ENCODE measurements around the gene SUMO3.

Gene SUMO3
- 37.4 to 64.7 (median 50.9) reads per million in 3 donors for total RNA-seq

- Histone ChIP-seq H3K4me3 (ENCODE audit: insufficient read depth, low read depth, low read length, poor library complexity, severe bottlenecking) (peak within 1 kb of the TSS; percentile 66), H3K27ac (ENCODE audit: insufficient read depth, low read length, poor library complexity, severe bottlenecking) (peak within 1 kb of the TSS; percentile 84), H3K9me3 (ENCODE audit: control insufficient read depth, low read length) (no peaks in the 10 kb centered on the region), H3K36me3 (ENCODE audit: control insufficient read depth, insufficient read depth, low read length) (no peaks in the 10 kb centered on the region), H3K4me1 (ENCODE audit: control insufficient read depth, insufficient read depth, low read length, poor library complexity, severe bottlenecking) (peaks cover 14% of the 10 kb centered on the region), H3K27me3 (replicated peaks; ENCODE audit: control insufficient read depth, insufficient read depth, low read length, poor library complexity, severe bottlenecking) (no peaks in the 10 kb centered on the region)
- DNase-seq, result peak; percentile 78 to 81 (median 78)
Measured at GRCh38 chr21:44817914-44818639, at the start of gene SUMO3. TSS of gene SUMO3 (minus strand) at chr21:44818062. CDS start at chr21:44817968, 94 bp downstream.

GRCh38 chr21:44867464-44867863 is 49.6 kb upstream of the SUMO3 start:
- H3K27ac ChIP-seq (ENCODE audit: insufficient read depth, low read length, poor library complexity, severe bottlenecking), result no peak overlapping the region
- no peaks in the 10 kb centered on the region for H3K9me3 ChIP-seq (ENCODE audit: control insufficient read depth, low read length)
- no peaks in the 10 kb centered on the region for H3K27me3 ChIP-seq (replicated peaks; ENCODE audit: control insufficient read depth, insufficient read depth, low read length, poor library complexity, severe bottlenecking)
- no peak for DNase-seq
- H3K4me3 ChIP-seq (ENCODE audit: insufficient read depth, low read depth, low read length, poor library complexity, severe bottlenecking), result no peak overlapping the region
- peaks cover 22% of the 10 kb centered on the region for H3K36me3 ChIP-seq (ENCODE audit: control insufficient read depth, insufficient read depth, low read length)
- peaks cover 74% of the 10 kb centered on the region for H3K4me1 ChIP-seq (ENCODE audit: control insufficient read depth, insufficient read depth, low read length, poor library complexity, severe bottlenecking)

DNA sequence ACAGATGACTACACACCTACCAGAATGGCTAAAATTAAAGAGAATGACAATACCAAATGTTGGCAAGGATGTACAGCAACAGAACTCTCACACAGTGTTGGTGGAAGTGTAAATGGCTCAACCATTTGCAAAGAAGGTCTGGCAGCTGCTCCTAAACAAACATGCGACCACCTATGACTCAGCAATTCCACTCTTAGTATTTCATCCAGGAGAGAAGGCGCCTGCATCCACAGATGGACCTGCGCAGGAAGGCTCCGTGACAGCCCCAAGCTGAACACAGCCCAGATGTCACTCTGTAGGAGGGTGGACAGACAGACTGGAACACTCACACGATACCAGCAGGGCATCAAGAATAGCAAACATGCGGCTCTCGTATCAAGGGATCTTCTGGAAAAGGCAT is 48.9 kb upstream of the SUMO3 start:
- Histone ChIP-seq H3K36me3 (ENCODE audit: control insufficient read depth, insufficient read depth, low read length) (peaks cover 29% of the 10 kb centered on the region), H3K4me1 (ENCODE audit: control insufficient read depth, insufficient read depth, low read length, poor library complexity, severe bottlenecking) (peaks cover 68% of the 10 kb centered on the region), H3K27me3 (replicated peaks; ENCODE audit: control insufficient read depth, insufficient read depth, low read length, poor library complexity, severe bottlenecking) (no peaks in the 10 kb centered on the region), H3K27ac (ENCODE audit: insufficient read depth, low read length, poor library complexity, severe bottlenecking) (no peak overlapping the region), H3K9me3 (ENCODE audit: control insufficient read depth, low read length) (no peaks in the 10 kb centered on the region), H3K4me3 (ENCODE audit: insufficient read depth, low read depth, low read length, poor library complexity, severe bottlenecking) (no peak overlapping the region)
- no peak for DNase-seq

DNA sequence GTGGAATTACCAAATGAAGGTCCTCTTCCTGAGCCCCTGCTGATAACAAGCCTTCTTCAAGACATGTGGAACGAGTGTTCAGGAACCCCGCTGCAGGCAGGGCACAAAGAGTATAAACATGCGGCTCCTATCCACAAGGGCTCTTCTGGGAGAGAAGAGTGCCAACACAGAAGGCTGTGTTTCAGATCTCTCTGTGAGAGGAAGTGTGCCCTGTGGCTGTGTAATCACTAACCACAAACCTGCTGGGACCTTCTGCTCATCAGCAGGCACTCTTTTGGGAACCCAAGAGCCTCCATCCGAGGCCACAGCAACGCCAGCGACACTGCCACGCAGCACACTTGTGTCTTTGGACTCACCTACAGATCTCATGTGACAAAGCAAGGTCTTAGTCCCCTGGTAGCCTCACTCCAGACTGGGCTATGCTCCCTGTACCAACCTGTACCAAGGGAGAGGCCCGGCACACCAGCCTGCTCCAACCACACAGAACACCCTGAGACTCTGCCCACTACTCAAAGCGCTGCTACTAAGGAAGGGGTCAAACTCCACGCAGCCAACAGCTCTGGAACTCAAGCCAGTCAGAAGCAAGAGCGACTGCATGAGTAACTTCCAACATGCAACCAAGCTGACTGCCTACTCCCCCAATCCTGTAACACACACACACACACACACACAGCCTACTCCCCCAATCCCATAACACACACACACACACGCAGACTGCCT is 47.9 kb upstream of the SUMO3 start:
- H3K36me3 ChIP-seq (ENCODE audit: control insufficient read depth, insufficient read depth, low read length), result peaks cover 37% of the 10 kb centered on the region
- no peaks in the 10 kb centered on the region for H3K9me3 ChIP-seq (ENCODE audit: control insufficient read depth, low read length)
- DNase-seq, result no peak
- peak overlapping the region; percentile 14 for H3K4me3 ChIP-seq (ENCODE audit: insufficient read depth, low read depth, low read length, poor library complexity, severe bottlenecking)
- peak overlapping the region; percentile 52 for H3K27ac ChIP-seq (ENCODE audit: insufficient read depth, low read length, poor library complexity, severe bottlenecking)
- peaks cover 57% of the 10 kb centered on the region for H3K4me1 ChIP-seq (ENCODE audit: control insufficient read depth, insufficient read depth, low read length, poor library complexity, severe bottlenecking)
- H3K27me3 ChIP-seq (replicated peaks; ENCODE audit: control insufficient read depth, insufficient read depth, low read length, poor library complexity, severe bottlenecking), result no peaks in the 10 kb centered on the region

DNA sequence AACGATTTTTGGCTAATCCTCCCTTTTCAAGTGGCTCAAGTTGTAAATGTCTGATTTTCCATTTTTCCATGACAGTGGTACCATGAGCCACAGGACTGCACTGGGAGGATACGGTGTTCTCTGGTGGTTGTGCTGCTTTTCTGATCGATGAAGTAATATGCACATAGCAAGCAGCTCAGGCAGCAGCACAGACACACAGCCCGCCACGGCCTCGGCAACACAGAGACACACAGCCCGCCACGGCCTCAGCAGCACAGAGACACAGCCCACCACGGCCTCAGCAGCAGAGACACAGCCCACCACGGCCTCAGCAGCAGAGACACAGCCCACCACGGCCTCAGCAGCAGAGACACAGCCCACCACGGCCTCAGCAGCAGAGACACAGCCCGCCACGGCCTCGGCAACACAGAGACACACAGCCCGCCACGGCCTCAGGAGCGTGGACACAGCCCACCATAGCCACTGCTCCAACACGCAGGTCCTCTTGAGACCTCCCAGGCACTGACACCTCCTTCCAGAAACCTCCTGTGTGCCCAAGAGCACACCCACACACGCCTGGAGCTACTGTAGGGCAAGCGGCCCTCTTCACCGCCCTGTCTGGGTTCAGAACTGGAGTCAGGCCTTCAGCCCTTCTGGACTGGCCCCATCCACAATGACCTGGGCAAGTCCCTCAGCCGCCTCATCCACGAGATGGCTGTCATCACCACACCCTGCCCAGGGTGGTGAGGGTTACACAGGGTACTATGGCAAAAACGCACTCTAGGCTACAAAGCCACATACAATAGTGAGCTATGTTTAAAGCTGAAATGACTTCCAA is 45.2 kb upstream of the SUMO3 start:
- Histone ChIP-seq H3K27me3 (replicated peaks; ENCODE audit: control insufficient read depth, insufficient read depth, low read length, poor library complexity, severe bottlenecking) (no peaks in the 10 kb centered on the region), H3K36me3 (ENCODE audit: control insufficient read depth, insufficient read depth, low read length) (peaks cover 61% of the 10 kb centered on the region), H3K9me3 (ENCODE audit: control insufficient read depth, low read length) (no peaks in the 10 kb centered on the region), H3K27ac (ENCODE audit: insufficient read depth, low read length, poor library complexity, severe bottlenecking) (no peak overlapping the region), H3K4me3 (ENCODE audit: insufficient read depth, low read depth, low read length, poor library complexity, severe bottlenecking) (no peak overlapping the region), H3K4me1 (ENCODE audit: control insufficient read depth, insufficient read depth, low read length, poor library complexity, severe bottlenecking) (peaks cover 35% of the 10 kb centered on the region)
- no peak for DNase-seq

DNA sequence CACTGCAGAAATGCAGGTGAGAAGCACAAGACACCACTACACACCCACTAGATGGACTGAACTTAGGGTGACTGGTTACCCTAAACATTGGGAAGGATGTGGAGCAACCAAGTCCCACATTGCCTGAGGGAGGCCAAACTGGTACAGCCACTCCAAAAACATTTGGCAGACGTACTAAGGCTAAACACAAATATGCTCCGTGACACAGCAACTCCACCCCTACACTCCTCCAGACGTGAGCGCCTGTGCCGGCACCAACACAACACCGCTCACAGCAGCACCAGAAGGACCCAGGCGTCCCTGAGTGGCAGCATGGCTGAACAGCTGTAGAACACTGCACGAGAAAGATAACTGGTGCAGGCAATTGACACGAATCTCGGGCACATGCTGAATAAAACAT is 40.9 kb upstream of the SUMO3 start:
- H3K27ac ChIP-seq (ENCODE audit: insufficient read depth, low read length, poor library complexity, severe bottlenecking), result no peak overlapping the region
- no peak overlapping the region for H3K4me3 ChIP-seq (ENCODE audit: insufficient read depth, low read depth, low read length, poor library complexity, severe bottlenecking)
- H3K9me3 ChIP-seq (ENCODE audit: control insufficient read depth, low read length), result no peaks in the 10 kb centered on the region
- H3K36me3 ChIP-seq (ENCODE audit: control insufficient read depth, insufficient read depth, low read length), result peaks cover 91% of the 10 kb centered on the region
- no peaks in the 10 kb centered on the region for H3K27me3 ChIP-seq (replicated peaks; ENCODE audit: control insufficient read depth, insufficient read depth, low read length, poor library complexity, severe bottlenecking)
- DNase-seq, result no peak
- peaks cover 12% of the 10 kb centered on the region for H3K4me1 ChIP-seq (ENCODE audit: control insufficient read depth, insufficient read depth, low read length, poor library complexity, severe bottlenecking)

GRCh38 chr21:44858291-44858690 is 40.4 kb upstream of the SUMO3 start:
- H3K27me3 ChIP-seq (replicated peaks; ENCODE audit: control insufficient read depth, insufficient read depth, low read length, poor library complexity, severe bottlenecking), result no peaks in the 10 kb centered on the region
- no peaks in the 10 kb centered on the region for H3K9me3 ChIP-seq (ENCODE audit: control insufficient read depth, low read length)
- H3K4me1 ChIP-seq (ENCODE audit: control insufficient read depth, insufficient read depth, low read length, poor library complexity, severe bottlenecking), result peaks cover 12% of the 10 kb centered on the region
- DNase-seq, result no peak
- peaks cover 91% of the 10 kb centered on the region for H3K36me3 ChIP-seq (ENCODE audit: control insufficient read depth, insufficient read depth, low read length)
- H3K27ac ChIP-seq (ENCODE audit: insufficient read depth, low read length, poor library complexity, severe bottlenecking), result no peak overlapping the region
- no peak overlapping the region for H3K4me3 ChIP-seq (ENCODE audit: insufficient read depth, low read depth, low read length, poor library complexity, severe bottlenecking)

- DNase-seq, result no peak
- H3K4me1 ChIP-seq (ENCODE audit: control insufficient read depth, insufficient read depth, low read length, poor library complexity, severe bottlenecking), result peaks cover 9% of the 10 kb centered on the region
- H3K9me3 ChIP-seq (ENCODE audit: control insufficient read depth, low read length), result no peaks in the 10 kb centered on the region
- peaks cover 85% of the 10 kb centered on the region for H3K36me3 ChIP-seq (ENCODE audit: control insufficient read depth, insufficient read depth, low read length)
- H3K4me3 ChIP-seq (ENCODE audit: insufficient read depth, low read depth, low read length, poor library complexity, severe bottlenecking), result no peak overlapping the region
- no peaks in the 10 kb centered on the region for H3K27me3 ChIP-seq (replicated peaks; ENCODE audit: control insufficient read depth, insufficient read depth, low read length, poor library complexity, severe bottlenecking)
- no peak overlapping the region for H3K27ac ChIP-seq (ENCODE audit: insufficient read depth, low read length, poor library complexity, severe bottlenecking)
Measured at GRCh38 chr21:44857127-44857892, 39.4 kb upstream of the SUMO3 start.

- Histone ChIP-seq H3K27me3 (replicated peaks; ENCODE audit: control insufficient read depth, insufficient read depth, low read length, poor library complexity, severe bottlenecking) (no peaks in the 10 kb centered on the region), H3K4me3 (ENCODE audit: insufficient read depth, low read depth, low read length, poor library complexity, severe bottlenecking) (no peak overlapping the region), H3K27ac (ENCODE audit: insufficient read depth, low read length, poor library complexity, severe bottlenecking) (no peak overlapping the region), H3K4me1 (ENCODE audit: control insufficient read depth, insufficient read depth, low read length, poor library complexity, severe bottlenecking) (peaks cover 9% of the 10 kb centered on the region), H3K9me3 (ENCODE audit: control insufficient read depth, low read length) (no peaks in the 10 kb centered on the region), H3K36me3 (ENCODE audit: control insufficient read depth, insufficient read depth, low read length) (peaks cover 74% of the 10 kb centered on the region)
- no peak for DNase-seq
Measured at GRCh38 chr21:44856131-44856530, 38.3 kb upstream of the SUMO3 start.
